HUES64 (cell line): ENCODE results near the gene MCCD1.

Experiments used
- H3K27ac ChIP-seq: 2 replicates; pipeline ENCODE4 v1.7.0; 2013; ENCODE audit warnings: low read depth, low read length, inconsistent platforms
- H3K27me3 ChIP-seq: 2 replicates; pipeline ENCODE4 v1.6.1; 2013; ENCODE audit warnings: mild to moderate bottlenecking, low read length; ENCODE audit not compliant: insufficient read depth
- H3K36me3 ChIP-seq: 2 replicates; pipeline ENCODE4 v1.6.1; 2013; ENCODE audit warnings: mild to moderate bottlenecking, low read length; ENCODE audit not compliant: insufficient read depth
- H3K4me1 ChIP-seq: 2 replicates; pipeline ENCODE4 v1.6.1; 2013; ENCODE audit warnings: mild to moderate bottlenecking, low read length, moderate library complexity; ENCODE audit not compliant: insufficient read depth
- H3K4me3 ChIP-seq: 2 replicates; pipeline ENCODE4 v1.5.1; 2013; ENCODE audit warnings: mild to moderate bottlenecking, low read length, moderate library complexity
- H3K9ac ChIP-seq: 2 replicates; pipeline ENCODE4 v1.6.1; 2013; ENCODE audit warnings: mild to moderate bottlenecking, low read depth, low read length
- H3K9me3 ChIP-seq: 2 replicates; pipeline ENCODE4 v1.6.1; 2013; ENCODE audit warnings: low read depth, low read length; ENCODE audit not compliant: insufficient read depth
- WGBS: fragments of 150-250, 120-280 bp; methylation state at CpG from one replicate; pipeline ENCODE4 v1.1.7; 2013; ENCODE audit warnings: missing lambda C conversion rate; 5-methylcytosine and 5-hydroxymethylcytosine counted together

MCCD1 gene

DNA sequence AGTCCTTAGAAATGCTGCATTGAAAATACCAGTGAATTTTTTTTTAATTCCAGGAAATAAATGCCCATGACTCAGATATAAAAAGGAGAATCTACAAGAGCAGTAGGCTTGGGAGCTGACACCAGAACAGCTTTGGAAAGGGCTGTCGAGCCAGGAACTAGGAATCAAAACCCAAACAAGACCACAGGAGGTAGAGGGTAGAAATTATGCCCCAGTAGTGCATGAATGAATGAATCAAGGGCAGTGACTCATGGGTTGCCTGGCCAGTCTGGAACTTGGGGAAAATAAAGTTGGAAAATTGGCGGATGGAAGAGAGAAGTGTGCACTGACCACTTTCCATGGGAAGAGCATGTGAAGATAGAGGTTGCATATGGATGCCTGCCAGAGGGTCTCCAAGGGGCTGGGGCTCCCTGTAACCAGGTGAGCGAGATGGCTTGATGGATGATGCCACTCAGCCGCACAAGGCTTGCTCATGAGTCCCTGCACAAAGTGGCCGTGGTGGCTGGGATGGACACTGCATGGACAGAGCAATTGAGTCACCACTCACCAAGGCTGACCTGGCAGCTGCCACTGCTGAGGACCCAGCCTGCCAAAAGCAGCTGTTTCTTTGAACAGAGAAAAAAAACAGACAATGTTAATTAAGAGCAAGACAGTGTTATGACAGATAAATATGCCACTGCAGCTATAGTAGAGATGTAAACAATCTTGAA, 15.2 kb upstream of the MCCD1 start:
- no peaks in the 10 kb centered on the region for H3K4me1 ChIP-seq

DNA sequence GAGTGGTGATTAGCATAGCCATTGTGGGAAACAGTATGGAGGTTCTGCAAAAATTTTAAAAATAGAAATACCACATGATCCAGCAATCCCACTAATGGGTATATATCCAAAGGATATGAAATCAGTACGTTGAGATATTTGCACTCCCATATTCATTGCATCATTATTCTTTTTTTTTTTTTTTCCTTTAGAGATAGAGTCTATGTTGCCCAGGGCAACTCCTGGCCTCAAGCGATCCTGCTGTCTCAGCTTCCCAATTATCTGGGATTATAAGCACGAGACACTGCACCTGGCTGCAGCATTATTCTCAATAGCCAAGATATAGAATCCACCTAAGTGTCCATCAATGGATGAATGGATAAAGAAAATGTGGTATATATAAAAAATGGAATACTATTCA, 6.9 kb upstream of the MCCD1 start:
- Histone ChIP-seq H3K4me3 (no peak overlapping the region), H3K27ac (no peak overlapping the region), H3K9me3 (no peaks in the 10 kb centered on the region), H3K36me3 (no peaks in the 10 kb centered on the region), H3K9ac (no peak overlapping the region), H3K27me3 (no peaks in the 10 kb centered on the region), H3K4me1 (no peaks in the 10 kb centered on the region)
- 85% methylated on average over 3 of the region's 3 CpGs for WGBS

More for the DNA sequence above, 15.2 kb upstream of the MCCD1 start:
- WGBS, result 91% methylated on average over 5 of the region's 5 CpGs
- no peak overlapping the region for H3K4me3 ChIP-seq
- no peaks in the 10 kb centered on the region for H3K9me3 ChIP-seq
- peaks cover 11% of the 10 kb centered on the region for H3K36me3 ChIP-seq
- no peaks in the 10 kb centered on the region for H3K27me3 ChIP-seq
- H3K9ac ChIP-seq, result no peak overlapping the region
- H3K27ac ChIP-seq, result no peak overlapping the region

DNA sequence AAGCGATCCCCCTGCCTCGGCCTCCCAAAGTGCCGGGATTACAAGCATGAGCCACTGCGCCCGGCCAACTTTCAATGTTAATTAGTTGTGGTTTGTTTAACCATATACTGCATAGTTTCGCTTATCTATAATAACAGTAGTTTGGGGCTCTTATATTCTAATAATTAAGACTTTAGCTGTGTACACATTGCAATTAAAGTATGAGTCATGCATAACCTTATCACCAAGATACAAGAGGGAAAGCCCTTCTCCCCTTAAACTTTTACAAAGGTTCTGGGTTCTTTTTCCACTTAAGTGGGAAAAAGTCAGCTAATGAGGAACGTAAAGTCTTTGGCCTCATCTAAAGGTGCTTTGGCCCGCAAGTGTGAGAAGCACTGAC, 3.2 kb upstream of the MCCD1 start:
- H3K27me3 ChIP-seq, result no peaks in the 10 kb centered on the region
- no peak overlapping the region for H3K27ac ChIP-seq
- H3K4me3 ChIP-seq, result no peak overlapping the region
- H3K9me3 ChIP-seq, result no peaks in the 10 kb centered on the region
- no peaks in the 10 kb centered on the region for H3K4me1 ChIP-seq
- no peak overlapping the region for H3K9ac ChIP-seq
- 83% methylated on average over 7 of the region's 8 CpGs for WGBS
- H3K36me3 ChIP-seq, result peaks cover 12% of the 10 kb centered on the region

DNA sequence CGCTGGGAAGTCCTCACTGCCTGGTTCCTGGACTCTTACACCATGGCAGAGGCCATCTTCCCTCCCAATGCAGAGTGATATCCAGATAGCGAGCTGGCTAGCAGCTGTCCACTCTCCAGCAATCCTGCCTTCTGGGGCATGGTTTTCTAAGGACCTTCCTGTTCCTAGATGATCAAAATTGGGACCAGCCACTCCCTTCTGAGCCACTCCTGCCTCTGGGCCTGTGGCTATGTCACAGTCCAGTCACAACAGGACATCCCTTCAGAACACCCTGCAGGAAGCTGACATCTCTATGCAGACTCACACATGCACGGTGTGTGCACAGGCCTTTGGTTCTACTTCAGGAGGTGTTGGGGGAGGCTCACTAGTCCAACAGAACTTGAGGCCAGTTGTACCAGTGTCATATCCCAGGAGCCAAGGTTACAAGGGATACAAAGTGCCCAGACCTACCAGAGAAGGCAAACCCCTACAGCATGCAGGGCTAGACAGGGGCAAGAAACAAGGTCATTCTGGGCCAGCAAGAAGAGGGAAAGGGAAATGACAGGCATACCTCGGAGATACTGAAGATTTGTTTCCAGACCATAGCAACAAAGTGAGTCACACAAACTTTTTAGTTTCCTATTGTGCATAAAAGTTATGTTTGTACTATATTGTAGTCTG, 2.7 kb upstream of the MCCD1 start:
- Histone ChIP-seq H3K9me3 (no peaks in the 10 kb centered on the region), H3K4me1 (no peaks in the 10 kb centered on the region), H3K27me3 (no peaks in the 10 kb centered on the region), H3K36me3 (peaks cover 17% of the 10 kb centered on the region), H3K9ac (no peak overlapping the region), H3K4me3 (no peak overlapping the region), H3K27ac (no peak overlapping the region)
- WGBS, result 90% methylated on average over 4 of the region's 4 CpGs

DNA sequence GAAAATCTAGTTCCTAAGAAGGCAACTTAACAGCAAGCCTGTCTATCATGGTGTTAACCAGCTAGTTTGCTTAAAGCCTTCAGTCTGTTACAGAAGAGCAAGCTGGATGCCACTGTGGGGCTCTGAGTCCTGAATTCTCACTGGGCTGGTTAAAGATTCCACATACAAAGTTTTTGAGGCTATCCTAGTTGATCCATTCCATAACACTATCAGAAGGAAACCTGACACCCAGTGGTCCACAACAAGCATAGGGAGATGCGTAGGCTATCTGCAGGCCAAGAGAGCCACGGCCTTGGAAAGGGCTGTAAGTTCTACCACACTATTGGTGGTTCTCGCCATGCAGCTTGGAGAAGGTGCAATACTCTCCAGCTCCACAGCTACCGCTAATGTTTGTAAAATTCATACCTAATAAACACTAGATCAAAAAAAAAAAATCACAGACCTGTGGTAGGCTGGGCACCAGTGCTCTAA, 420 bp upstream of the MCCD1 start:
- Histone ChIP-seq H3K4me1 (no peaks in the 10 kb centered on the region), H3K4me3 (no peak overlapping the region), H3K9ac (no peak overlapping the region), H3K36me3 (peaks cover 39% of the 10 kb centered on the region), H3K9me3 (no peaks in the 10 kb centered on the region), H3K27me3 (no peaks in the 10 kb centered on the region), H3K27ac (no peak overlapping the region; the same call in 1 of the 2 replicates)
- WGBS, result 89% methylated on average over 4 of the region's 4 CpGs

DNA sequence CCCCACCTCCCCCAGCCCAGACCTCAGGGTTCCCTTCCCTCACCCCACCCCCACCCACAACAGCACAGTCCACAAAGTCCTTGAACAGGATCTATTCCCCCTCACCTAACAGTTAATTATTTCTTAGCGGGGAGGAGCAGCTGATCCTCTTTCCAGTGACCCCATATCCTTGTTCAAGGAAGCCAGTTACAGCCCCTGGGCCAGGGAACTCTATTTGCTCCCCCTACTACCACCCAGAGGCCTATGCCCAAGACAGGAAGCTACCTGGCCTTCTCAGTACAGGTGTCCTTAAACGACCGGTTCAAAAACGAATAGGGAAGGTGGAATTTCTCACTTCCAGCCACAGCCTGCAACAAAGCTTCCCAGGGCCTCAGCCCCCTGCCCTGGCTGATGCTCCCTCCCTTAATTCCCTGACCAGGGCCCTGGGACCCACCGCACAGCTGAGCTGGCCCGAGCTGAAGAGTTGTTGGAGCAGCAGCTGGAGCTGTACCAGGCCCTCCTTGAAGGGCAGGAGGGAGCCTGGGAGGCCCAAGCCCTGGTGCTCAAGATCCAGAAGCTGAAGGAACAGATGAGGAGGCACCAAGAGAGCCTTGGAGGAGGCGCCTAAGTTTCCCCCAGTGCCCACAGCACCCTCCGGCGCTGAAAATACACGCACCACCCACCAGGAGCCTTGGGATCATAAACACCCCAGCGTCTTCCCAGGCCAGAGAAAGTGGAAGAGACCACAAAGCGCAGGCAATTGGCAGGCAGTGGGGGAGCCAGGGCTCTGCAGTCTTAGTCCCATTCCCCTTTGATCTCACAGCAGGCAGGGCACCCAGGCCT, 778 bp downstream of the MCCD1 start:
- Histone ChIP-seq H3K4me3 (no peak overlapping the region), H3K27ac (peak overlapping the region; percentile 52; the same call in 1 of the 2 replicates), H3K27me3 (no peaks in the 10 kb centered on the region), H3K4me1 (no peaks in the 10 kb centered on the region), H3K9ac (no peak overlapping the region), H3K36me3 (peaks cover 51% of the 10 kb centered on the region), H3K9me3 (no peaks in the 10 kb centered on the region)
- WGBS, result 79% methylated on average over 12 of the region's 12 CpGs

DNA sequence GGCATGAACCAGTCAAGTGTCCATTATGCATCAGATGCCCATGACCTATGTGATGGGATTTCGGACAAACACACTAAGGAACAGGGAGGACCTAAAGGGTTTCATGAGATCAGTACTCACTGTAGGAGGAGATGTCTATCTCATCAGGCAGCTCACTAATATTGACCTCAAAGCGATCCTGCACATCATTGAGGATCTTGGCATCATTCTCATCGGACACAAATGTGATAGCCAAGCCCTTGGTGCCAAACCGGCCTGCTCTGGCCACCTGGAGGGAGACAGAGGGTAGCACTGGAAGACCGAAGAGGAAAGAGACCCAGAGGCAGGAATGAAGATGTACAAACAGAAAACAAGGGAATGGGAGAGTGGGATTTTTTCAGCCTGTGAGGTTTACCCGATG, 1.9 kb downstream of the MCCD1 start:
- H3K9me3 ChIP-seq, result no peaks in the 10 kb centered on the region
- H3K27ac ChIP-seq, result no peak overlapping the region
- peaks cover 62% of the 10 kb centered on the region for H3K36me3 ChIP-seq
- no peaks in the 10 kb centered on the region for H3K27me3 ChIP-seq
- no peak overlapping the region for H3K4me3 ChIP-seq
- H3K4me1 ChIP-seq, result no peaks in the 10 kb centered on the region
- no peak overlapping the region for H3K9ac ChIP-seq
- WGBS, result 92% methylated on average over 6 of the region's 6 CpGs

DNA sequence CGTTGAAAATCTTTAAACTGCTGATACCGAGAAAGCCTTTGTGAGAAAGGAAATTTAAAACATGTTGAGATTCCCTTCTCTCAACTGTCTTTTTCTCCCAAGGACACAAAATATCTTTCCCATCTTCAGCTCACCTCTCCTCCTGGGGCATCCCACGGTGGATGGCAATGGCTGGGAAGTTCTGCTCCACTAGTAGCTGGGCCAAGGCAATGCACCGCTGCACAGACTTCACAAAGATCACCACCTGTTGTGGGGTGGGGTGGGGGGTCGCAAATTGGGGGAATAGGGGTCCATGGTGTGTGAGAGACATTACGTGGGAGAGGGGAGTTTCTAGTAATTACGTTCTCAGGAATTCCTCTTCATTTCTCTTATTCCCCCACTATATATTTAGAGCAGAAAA, 2.4 kb downstream of the MCCD1 start:
- 94% methylated on average over 4 of the region's 7 CpGs for WGBS
- H3K4me3 ChIP-seq, result no peak overlapping the region
- no peaks in the 10 kb centered on the region for H3K27me3 ChIP-seq
- no peak overlapping the region for H3K27ac ChIP-seq
- H3K36me3 ChIP-seq, result peaks cover 67% of the 10 kb centered on the region
- H3K4me1 ChIP-seq, result no peaks in the 10 kb centered on the region
- H3K9me3 ChIP-seq, result no peaks in the 10 kb centered on the region
- H3K9ac ChIP-seq, result no peak overlapping the region

DNA sequence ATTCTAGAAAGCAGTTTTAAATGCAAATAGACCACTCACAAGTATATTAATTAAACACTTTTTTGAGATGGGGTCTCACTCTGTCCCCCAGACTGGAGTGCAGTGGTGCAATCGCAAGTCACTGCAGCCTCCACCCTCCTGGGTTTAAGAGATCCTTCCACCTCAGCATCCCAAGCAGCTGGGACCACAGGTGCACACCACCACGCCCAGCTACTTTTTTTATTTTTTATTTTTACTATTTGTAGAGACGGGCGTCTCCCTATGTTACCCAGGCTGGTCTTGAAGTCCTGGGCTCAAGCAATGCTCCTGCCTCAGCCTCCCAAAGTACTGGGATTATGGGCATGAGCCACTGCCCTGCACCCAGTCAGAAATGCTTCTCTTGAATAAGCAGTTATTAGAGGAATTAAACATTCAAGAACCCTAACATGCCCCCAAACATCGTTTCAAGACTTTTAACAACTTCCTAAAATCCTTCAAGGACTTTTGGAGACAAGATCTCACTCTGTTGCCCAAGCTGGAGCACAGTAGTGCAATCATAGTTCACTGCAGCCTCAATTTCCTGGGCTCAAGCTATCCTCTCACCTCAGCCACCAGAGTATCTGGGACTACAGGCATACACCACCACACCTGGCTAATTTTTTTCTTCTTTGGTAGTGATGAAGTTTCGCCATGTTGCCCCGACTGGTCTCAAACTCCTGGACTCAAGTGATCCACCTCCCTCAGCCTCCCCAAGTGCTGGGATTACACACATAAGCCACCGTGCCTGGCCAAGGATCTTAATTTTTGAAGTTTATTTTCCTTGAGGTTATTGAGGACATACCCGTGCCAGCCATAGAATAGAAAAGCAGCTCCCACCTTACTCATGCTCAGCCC, 3.2 kb downstream of the MCCD1 start:
- H3K4me3 ChIP-seq, result no peak overlapping the region
- 89% methylated on average over 8 of the region's 9 CpGs for WGBS
- no peaks in the 10 kb centered on the region for H3K9me3 ChIP-seq
- H3K36me3 ChIP-seq, result peaks cover 76% of the 10 kb centered on the region
- no peak overlapping the region for H3K9ac ChIP-seq
- no peak overlapping the region for H3K27ac ChIP-seq
- no peaks in the 10 kb centered on the region for H3K27me3 ChIP-seq
- H3K4me1 ChIP-seq, result no peaks in the 10 kb centered on the region

DNA sequence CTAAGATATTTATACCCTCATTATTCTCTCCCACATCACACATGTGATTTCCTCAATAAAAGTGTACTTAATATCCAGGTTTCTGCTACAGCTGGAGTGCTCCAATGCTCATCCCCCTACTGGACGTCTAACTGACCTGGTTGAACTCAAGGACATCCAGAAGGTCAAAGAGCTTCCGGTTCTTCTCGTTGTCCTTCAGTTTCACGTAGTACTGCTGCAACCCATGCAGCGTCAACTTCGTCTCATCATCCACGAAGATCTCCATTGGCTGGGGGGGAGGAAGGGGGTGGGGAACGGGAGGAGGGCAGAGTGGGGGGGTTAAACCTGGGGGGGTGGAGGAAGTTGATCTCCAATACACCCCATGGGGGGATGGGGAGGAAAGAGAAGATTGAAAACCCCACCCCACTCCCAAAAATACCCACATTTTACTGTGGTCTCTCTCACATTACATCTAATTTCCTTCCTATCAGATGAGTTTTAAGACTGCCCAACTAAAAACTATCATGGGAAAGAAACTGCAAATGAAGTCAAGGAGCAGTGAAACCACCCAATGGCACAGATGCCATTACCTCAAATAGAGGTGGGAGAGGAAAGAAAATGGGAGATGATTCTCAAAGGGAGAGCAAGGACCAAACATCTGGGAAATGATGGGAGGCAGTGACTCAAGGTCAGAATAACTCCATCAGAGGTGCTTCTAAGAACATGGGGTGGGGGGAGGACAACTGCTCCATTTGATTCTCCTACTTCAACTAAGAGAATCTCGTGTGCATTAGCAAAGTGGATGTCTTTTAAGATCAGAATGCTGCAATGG, 4.1 kb downstream of the MCCD1 start:
- no peaks in the 10 kb centered on the region for H3K9me3 ChIP-seq
- no peaks in the 10 kb centered on the region for H3K4me1 ChIP-seq
- no peak overlapping the region for H3K27ac ChIP-seq
- H3K36me3 ChIP-seq, result peaks cover 84% of the 10 kb centered on the region
- no peak overlapping the region for H3K4me3 ChIP-seq
- no peak overlapping the region for H3K9ac ChIP-seq
- WGBS, result 95% methylated on average over 8 of the region's 9 CpGs
- no peaks in the 10 kb centered on the region for H3K27me3 ChIP-seq
